GM19468 (cell line): ENCODE measurements around the gene GLRB.
"Not testable (repeated sequence)": the region's sequence is repeated elsewhere in the genome, so short reads cannot be mapped to it uniquely, and the experiment has no call there.

Experiments used
- ATAC-seq: cut with Tn5 transposase; IDR thresholded peaks from one replicate; pipeline ENCODE4 v1.9.1; 2021; ENCODE audit warnings: mild to moderate bottlenecking, moderate library complexity, moderate number of reproducible peaks; ENCODE audit not compliant: unreplicated experiment; ENCODE audit errors: extremely low read depth

Gene GLRB

GRCh38 chr4:157121401-157121800 lies 45.5 kb downstream of the GLRB start:
- no peak for ATAC-seq

DNA sequence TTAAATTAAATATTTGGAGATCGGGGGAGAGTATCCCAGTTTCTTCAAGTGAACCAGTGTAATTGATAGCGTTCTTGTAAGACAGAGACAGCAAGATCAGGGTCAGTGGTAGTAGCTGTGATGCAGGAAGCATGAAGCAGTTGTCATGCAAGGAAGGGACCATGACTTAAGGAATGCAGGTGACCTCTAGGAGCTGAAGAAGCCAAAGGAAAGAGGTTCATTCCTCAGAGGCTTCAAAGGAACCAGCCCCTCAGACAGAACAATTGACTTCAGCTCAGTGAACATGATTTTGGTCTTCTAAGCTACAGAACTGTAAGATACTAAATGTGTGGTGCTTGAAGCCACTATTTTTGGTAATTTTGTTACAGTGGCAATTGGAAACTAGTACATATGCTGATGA lies 51.6 kb downstream of the GLRB start:
- ATAC-seq: no peak

DNA sequence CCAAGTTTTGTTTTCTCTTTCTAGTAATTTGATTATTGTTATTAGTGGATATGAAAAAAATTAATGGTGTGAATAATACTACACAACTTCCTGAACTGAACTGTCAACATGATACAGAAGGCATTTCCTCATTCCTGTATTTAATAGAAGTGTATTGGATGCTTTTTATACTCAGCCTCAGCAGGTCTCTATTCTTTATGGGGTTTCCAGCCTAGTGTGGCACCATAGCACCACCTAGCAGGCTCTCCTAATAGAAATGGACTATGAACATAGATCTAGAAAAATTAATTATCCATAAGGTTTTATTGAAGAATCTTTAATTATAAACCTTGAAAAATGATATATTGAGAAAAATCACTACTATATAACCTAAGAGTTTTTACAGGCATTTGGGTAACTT lies 52.4 kb downstream of the GLRB start:
- no peak for ATAC-seq

DNA sequence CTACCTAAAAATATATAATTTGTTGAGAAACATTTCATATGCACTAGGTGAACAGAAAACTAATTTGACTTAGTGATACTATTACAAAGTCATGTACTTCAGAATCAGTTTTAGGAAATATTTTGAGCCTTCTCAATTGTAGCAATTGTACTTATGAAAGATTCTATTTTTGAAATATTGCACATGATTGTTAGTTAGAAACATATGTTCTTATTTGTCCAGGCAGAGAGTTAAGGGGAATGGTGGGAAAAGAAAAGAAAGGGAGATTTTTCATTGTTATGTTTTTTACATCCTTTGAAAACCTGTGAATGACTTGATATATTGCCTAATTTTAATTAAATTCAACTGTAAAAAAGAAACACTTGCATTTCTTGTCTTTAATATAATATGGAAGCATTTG lies 66.0 kb downstream of the GLRB start:
- no peak for ATAC-seq

DNA sequence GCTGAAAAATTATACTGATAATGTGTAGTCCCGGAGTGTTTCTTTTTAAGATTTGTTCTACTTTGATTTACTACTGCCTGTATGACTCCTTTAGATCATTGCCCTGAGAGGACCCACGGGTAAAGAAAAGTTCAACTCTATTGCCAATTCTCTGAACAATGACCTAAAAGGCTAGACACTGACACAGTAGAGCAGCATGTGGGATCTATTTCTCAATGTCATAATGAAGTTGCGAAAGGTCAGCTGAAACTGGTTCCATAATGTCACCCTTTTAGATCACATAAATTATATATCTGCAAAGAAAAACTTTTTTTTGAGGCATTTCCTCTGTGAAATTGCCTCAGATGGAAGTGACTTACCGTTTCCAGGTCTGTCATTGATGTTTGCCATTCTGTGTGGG lies 67.4 kb downstream of the GLRB start:
- ATAC-seq: no peak

DNA sequence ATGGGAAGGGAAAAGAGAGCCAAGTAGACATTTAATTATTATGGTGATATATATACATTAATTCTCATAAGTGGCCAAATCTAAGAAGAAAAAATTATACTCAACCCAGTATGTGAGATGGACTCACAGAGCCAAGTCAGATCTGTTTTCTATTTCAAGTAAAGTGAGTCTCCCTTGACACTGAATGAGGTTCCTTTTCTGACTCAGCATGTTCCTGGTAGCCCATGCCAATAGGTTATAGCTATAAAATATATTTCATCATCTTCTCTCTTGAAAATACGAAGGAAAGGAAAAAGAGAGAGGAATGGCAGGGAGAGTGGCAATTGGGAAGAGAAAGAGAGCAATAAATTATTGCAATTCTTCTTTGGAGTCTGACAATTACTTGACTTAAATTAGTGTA lies 75.8 kb downstream of the GLRB start:
- ATAC-seq: no peak

- ATAC-seq: no peak
Measured at GRCh38 chr4:157165935-157166610, 90.1 kb downstream of the GLRB start.

- no peak for ATAC-seq
Measured at GRCh38 chr4:157170321-157170720, 94.4 kb downstream of the GLRB start.

- no peak for ATAC-seq
Measured at GRCh38 chr4:157172011-157172410, 96.1 kb downstream of the GLRB start.

DNA sequence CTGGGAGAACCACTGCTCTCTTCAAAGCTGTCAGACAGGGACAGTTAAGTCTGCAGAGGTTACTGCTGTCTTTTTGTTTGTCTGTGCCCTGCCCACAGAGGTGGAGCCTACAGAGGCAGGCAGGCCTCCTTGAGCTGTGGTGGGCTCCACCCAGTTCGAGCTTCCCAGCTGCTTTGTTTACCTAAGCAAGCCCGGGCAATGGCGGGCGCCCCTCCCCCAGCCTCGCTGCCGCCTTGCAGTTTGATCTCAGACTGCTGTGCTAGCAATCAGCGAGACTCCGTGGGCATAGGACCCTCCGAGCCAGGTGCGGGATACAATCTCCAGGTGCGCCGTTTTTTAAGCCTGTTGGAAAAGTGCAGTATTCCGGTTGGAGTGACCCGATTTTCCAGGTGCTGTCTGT lies 104.3 kb downstream of the GLRB start:
- not testable (repeated sequence) for ATAC-seq

- ATAC-seq: no peak
Measured at GRCh38 chr4:157184300-157184699, 108.3 kb downstream of the GLRB start.

- no peak for ATAC-seq
Measured at GRCh38 chr4:157185363-157185762, 109.4 kb downstream of the GLRB start.

GRCh38 chr4:157195374-157195773 lies 119.4 kb downstream of the GLRB start:
- no peak for ATAC-seq

GRCh38 chr4:157196046-157196445 lies 120.1 kb downstream of the GLRB start:
- no peak for ATAC-seq

GRCh38 chr4:157204634-157205244 lies 128.8 kb downstream of the GLRB start:
- ATAC-seq: peak; percentile 39

DNA sequence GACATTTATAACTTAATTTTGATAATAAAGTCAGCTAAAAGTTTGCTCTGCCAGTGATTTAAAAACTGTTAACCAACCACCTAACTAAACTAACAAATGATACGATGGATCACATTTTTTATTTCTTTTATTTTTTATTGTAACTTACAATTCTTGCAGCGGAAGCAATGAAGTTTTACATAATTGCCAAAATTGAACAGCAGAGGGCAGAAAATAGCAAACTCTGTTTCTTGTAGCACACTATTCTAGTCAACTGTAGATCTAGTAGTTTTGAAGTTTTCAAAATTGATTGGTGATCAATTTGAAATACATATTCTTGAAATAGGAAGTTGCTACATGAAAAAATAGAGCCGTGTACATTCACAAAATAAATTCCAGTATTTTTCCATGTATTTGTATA lies 141.8 kb downstream of the GLRB start:
- no peak for ATAC-seq

- no peak for ATAC-seq
Measured at GRCh38 chr4:157219711-157220370, 143.9 kb downstream of the GLRB start.

GRCh38 chr4:157220371-157220881 lies 144.5 kb downstream of the GLRB start, which contains the start of gene GRIA2:
TSS of gene GRIA2 (plus strand) at chr4:157220728. CDS start at chr4:157221043, 315 bp downstream.
- peak; percentile 26 for ATAC-seq

DNA sequence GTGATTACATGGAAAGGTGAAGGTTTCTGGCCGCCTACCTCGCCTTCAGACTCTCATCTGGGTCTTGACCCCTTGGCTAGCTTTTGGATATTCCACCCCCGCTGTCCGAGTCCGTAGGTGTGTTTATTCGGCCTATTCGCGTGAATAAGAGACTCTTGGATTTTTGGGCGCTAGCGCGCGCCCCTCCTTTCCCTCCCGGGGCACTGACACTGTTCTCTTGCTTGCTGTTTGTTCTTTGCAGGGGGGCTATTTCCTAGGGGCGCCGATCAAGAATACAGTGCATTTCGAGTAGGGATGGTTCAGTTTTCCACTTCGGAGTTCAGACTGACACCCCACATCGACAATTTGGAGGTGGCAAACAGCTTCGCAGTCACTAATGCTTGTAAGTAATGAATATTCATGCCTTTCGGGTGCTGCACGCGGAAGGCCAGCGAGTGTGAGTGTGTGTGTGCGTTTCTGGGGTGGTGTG lies 145.5 kb downstream of the GLRB start:
- ATAC-seq: no peak
